Inflammatory macrophage treated with lipopolysaccharide for 1 hour (primary cell): Measurements from ENCODE around the gene SLC16A13.
"Not testable (repeated sequence)": the region's sequence is repeated elsewhere in the genome, so short reads cannot be mapped to it uniquely, and the experiment has no call there.

Experiments used
- DNase-seq, 2 donors: peaks; one replicate each; pipeline ENCODE4 v3.0.0-alpha.2; 2020 to 2022

SLC16A13 gene

GRCh38 chr17:7035591-7036368, at the start of gene SLC16A13:
TSS of gene SLC16A13 (plus strand) at chr17:7036015. CDS start at chr17:7036383, 368 bp downstream.
- peak; percentile 96 to 97 for DNase-seq

- no peak for DNase-seq
These were observed 49.1 kb upstream of the SLC16A13 start for GRCh38 chr17:6986676-6987075.

GRCh38 chr17:6989779-6990178, 46.0 kb upstream of the SLC16A13 start:
- no peak for DNase-seq

- DNase-seq = not testable (repeated sequence)
These were observed 42.2 kb upstream of the SLC16A13 start for GRCh38 chr17:6993613-6994056.

GRCh38 chr17:6994118-6994598, 41.7 kb upstream of the SLC16A13 start:
- DNase-seq = no peak

- no peak for DNase-seq
These were observed 41.1 kb upstream of the SLC16A13 start for GRCh38 chr17:6994666-6995256.

GRCh38 chr17:6995500-6996255, 40.1 kb upstream of the SLC16A13 start, which contains the start of gene ALOX12:
TSS of gene ALOX12 (plus strand) at chr17:6996049. CDS start at chr17:6996118, 69 bp downstream.
- DNase-seq = no peak

GRCh38 chr17:6996256-6997011, 39.4 kb upstream of the SLC16A13 start:
- DNase-seq = no peak

GRCh38 chr17:6997171-6997570, 38.6 kb upstream of the SLC16A13 start:
- no peak for DNase-seq

- DNase-seq = no peak
These were observed 36.8 kb upstream of the SLC16A13 start for GRCh38 chr17:6998855-6999508.

- peak in 1 of 2 donors; percentile 41 for DNase-seq
These were observed 34.4 kb upstream of the SLC16A13 start for GRCh38 chr17:7001318-7001961.

GRCh38 chr17:7002288-7003047, 33.3 kb upstream of the SLC16A13 start:
- no peak for DNase-seq

- DNase-seq = no peak
These were observed 32.1 kb upstream of the SLC16A13 start for GRCh38 chr17:7003745-7004144.

GRCh38 chr17:7004398-7005253, 31.2 kb upstream of the SLC16A13 start:
- DNase-seq = peak; percentile 45 to 95

GRCh38 chr17:7005716-7006115, 30.1 kb upstream of the SLC16A13 start:
- no peak for DNase-seq

- no peak for DNase-seq
These were observed 28.7 kb upstream of the SLC16A13 start for GRCh38 chr17:7007143-7007542.

- no peak for DNase-seq
These were observed 25.3 kb upstream of the SLC16A13 start for GRCh38 chr17:7010523-7010922.

GRCh38 chr17:7011415-7011814, 24.4 kb upstream of the SLC16A13 start:
- no peak for DNase-seq

- no peak for DNase-seq
These were observed 23.9 kb upstream of the SLC16A13 start for GRCh38 chr17:7011942-7012254.
